Activated T-cell treated with anti-CD3 and anti-CD28 coated beads, Interleukin-2, amount 50 U/mL, for 24 hours (primary cell): ENCODE data around the gene S100B.

Experiments used
- DNase-seq: peaks from one replicate; pipeline ENCODE4 v3.0.0-alpha.2; 2020
- H3K27ac Mint-ChIP-seq: 2 replicates; pipeline ENCODE4 v1.8.0; 2020; ENCODE audit warnings: mild to moderate bottlenecking, mixed read lengths
- H3K27me3 Mint-ChIP-seq: 2 replicates; pipeline ENCODE4 v1.8.0; 2020; ENCODE audit warnings: mixed read lengths
- H3K36me3 Mint-ChIP-seq: 2 replicates; pipeline ENCODE4 v1.8.0; 2020; ENCODE audit warnings: low read depth, mixed read lengths
- H3K4me1 Mint-ChIP-seq: 2 replicates; pipeline ENCODE4 v1.8.0; 2020; ENCODE audit warnings: low read depth, mixed read lengths
- H3K4me3 Mint-ChIP-seq: 2 replicates; pipeline ENCODE4 v1.8.0; 2020; ENCODE audit warnings: mild to moderate bottlenecking, moderate library complexity, mixed read lengths
- H3K9me3 Mint-ChIP-seq: 2 replicates; pipeline ENCODE4 v1.8.0; 2020; ENCODE audit warnings: mixed read lengths

Gene S100B

DNA sequence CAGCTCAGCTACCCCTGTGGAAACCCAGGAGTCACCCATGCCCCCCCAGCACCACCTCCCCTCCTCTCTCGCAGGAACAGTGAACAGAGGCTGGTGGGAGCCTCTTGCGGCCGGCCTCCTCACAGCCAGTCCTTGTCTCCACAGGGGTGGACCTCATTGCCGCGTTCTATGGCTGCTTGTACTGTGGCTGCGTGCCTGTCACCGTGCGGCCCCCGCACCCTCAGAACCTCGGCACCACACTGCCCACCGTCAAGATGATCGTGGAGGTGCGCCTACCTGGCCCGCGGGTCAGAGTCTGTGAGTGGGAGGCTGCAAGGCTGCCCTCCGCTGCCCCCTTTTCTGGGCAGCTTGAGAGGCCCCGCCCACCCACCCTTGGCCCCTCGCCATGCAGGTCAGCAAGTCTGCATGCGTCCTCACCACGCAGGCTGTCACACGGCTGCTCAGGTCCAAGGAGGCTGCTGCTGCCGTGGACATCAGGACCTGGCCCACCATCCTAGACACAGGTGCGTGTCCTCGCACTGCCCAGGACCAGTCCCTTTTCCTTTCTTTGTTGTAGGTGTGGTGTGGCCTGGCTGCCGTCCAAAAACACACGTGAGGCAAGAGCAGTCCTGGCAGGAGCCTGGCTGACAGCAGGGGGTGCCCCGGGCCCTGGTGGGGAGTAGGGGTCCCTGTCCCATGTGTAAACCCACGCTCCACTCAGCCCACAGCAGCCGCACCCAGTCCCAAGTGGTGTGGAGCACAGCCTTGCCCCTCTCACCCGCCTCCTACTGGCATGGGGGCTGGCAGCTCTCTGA lies 50.3 kb downstream of the S100B start:
- Mint-ChIP-seq H3K4me1 (peaks cover 79% of the 10 kb centered on the region), H3K9me3 (no peaks in the 10 kb centered on the region), H3K36me3 (peaks cover 72% of the 10 kb centered on the region), H3K27ac (no peak overlapping the region), H3K27me3 (no peaks in the 10 kb centered on the region), H3K4me3 (no peak overlapping the region)
- peak; percentile 30 for DNase-seq

DNA sequence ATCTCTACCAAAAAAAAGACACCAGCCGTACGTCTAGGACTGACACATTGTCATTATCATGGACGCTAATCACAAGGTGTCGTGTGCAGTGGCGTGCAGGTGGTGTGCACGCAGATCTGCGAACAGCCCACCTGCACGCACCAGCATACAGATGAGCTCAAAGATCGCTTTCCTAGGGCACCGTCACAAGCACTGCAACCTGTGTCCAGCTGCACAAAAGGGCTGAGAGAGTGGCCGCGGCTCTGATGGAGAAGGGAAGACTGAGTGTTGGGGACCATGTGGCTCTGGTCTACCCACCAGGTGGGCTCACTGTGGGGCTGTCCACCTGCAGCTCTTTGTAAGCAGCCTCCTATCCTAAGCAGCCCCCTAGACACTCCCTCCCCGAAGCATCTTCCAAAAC lies 50.9 kb downstream of the S100B start:
- Mint-ChIP-seq H3K27me3 (no peaks in the 10 kb centered on the region), H3K4me1 (peaks cover 78% of the 10 kb centered on the region), H3K27ac (no peak overlapping the region), H3K36me3 (peaks cover 73% of the 10 kb centered on the region), H3K4me3 (no peak overlapping the region), H3K9me3 (no peaks in the 10 kb centered on the region)
- DNase-seq = no peak

DNA sequence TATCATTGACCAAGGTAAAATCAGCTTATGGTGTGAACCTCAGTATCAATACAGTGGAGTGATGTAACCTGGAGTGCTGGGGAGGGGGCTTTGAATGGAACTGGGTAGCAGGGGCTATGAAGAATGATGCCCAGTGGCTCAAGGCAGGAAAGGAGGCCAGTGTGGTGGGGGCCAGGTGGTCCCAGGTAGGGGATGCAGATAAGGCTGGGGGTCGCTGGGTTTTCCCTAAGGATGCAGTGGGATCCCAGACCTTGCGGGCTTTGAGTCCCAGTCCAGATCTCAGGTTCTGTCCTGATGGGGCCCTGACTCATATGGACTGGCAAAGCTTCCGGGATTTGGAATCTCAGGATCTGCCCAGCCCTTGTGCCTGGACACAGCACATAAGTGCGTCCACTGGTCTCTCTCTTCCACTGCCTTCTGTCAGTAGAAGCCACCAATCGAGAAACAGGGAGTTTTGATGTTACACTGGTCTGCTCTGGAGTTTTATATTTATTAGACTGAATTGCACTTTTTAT lies 52.0 kb downstream of the S100B start:
- Mint-ChIP-seq H3K27ac (peak overlapping the region; percentile 92), H3K27me3 (no peaks in the 10 kb centered on the region), H3K4me3 (no peak overlapping the region), H3K36me3 (peaks cover 78% of the 10 kb centered on the region), H3K9me3 (no peaks in the 10 kb centered on the region), H3K4me1 (peaks cover 76% of the 10 kb centered on the region)
- peak; percentile 24 for DNase-seq

GRCh38 chr21:46552274-46552673 lies 52.6 kb downstream of the S100B start:
- Mint-ChIP-seq H3K27ac (peak overlapping the region; percentile 92), H3K4me3 (peak overlapping the region; percentile 39), H3K27me3 (no peaks in the 10 kb centered on the region), H3K36me3 (peaks cover 79% of the 10 kb centered on the region), H3K4me1 (peaks cover 69% of the 10 kb centered on the region), H3K9me3 (no peaks in the 10 kb centered on the region)
- DNase-seq = no peak

- H3K36me3 Mint-ChIP-seq = peaks cover 79% of the 10 kb centered on the region
- peak; percentile 69 for DNase-seq
- no peaks in the 10 kb centered on the region for H3K9me3 Mint-ChIP-seq
- no peaks in the 10 kb centered on the region for H3K27me3 Mint-ChIP-seq
- H3K27ac Mint-ChIP-seq = peak overlapping the region; percentile 92
- peak overlapping the region; percentile 70 for H3K4me3 Mint-ChIP-seq
- peaks cover 64% of the 10 kb centered on the region for H3K4me1 Mint-ChIP-seq
These were observed 53.1 kb downstream of the S100B start for GRCh38 chr21:46551636-46552241.

DNA sequence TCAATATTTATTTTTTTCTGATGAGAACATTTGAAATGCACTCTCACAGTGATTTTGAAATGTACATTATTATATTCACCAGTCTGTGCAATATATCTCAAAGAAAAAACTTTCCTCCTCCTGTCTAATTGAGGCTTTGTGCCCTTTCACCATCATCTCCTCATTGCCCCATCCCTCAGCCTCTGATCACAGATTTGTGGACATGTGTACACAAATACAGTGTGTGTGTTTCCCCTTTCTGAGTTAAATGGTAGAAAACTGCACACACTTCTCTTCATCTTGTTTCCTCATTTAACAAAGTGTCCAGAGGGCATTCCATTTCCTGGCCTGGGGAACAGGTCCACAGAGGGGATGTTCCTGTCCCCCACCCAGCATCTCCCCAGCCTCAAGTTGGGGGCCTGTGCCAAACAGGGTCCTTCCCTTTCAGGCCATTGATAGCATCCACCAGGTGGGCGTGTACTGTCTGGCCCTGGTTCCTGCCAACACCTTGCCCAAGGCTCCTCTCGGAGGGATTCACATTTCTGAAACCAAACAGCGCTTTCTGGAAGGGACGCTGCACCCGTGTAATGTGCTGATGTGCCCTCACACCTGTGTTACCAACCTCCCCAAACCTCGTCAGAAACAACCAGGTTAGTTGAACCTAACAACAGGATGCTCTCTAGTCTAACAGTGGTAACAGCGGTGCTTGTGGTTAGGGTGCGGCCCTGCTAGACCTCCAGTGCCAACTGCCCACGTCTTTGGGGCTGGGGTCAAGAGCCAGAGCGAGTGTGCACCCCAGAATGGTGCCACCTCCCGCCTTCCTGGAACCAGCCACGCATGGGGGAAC lies 54.6 kb downstream of the S100B start:
- DNase-seq = peak; percentile 45
- Mint-ChIP-seq H3K27me3 (no peaks in the 10 kb centered on the region), H3K27ac (peak overlapping the region; percentile 92), H3K4me3 (peak overlapping the region; percentile 4), H3K36me3 (peaks cover 82% of the 10 kb centered on the region), H3K4me1 (peaks cover 58% of the 10 kb centered on the region), H3K9me3 (no peaks in the 10 kb centered on the region)

DNA sequence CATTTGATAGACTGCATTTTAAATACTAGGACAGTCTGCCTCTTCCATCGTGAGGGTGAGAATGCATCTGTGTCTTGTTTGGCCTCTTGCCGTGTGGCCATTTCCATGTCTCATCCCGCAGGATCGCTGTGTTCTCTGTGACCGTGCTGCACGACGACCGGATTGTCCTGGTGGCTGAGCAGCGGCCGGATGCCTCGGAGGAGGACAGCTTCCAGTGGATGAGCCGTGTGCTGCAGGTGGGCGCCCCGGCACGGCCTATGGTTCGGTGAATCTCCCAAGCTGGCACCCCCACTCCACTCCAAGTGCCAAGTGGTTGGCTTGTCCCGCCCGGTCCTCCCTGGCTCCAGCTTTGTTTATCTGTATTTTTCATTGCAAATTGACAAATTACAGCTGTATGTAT lies 55.2 kb downstream of the S100B start:
- Mint-ChIP-seq H3K27ac (no peak overlapping the region), H3K27me3 (no peaks in the 10 kb centered on the region), H3K36me3 (peaks cover 82% of the 10 kb centered on the region), H3K9me3 (no peaks in the 10 kb centered on the region), H3K4me3 (no peak overlapping the region), H3K4me1 (peaks cover 64% of the 10 kb centered on the region)
- no peak for DNase-seq
